Measurements from ENCODE around the gene CES3. TPM values are rescaled to one million over a fixed set of nuclear protein-coding genes. Genes with fewer than 3 reads are reported as not detected.

CES3 gene
- total and polyA plus RNA-seq, 3 donors from 2014 or later = 1.5 to 4.5 (median 4.1) TPM

DNA sequence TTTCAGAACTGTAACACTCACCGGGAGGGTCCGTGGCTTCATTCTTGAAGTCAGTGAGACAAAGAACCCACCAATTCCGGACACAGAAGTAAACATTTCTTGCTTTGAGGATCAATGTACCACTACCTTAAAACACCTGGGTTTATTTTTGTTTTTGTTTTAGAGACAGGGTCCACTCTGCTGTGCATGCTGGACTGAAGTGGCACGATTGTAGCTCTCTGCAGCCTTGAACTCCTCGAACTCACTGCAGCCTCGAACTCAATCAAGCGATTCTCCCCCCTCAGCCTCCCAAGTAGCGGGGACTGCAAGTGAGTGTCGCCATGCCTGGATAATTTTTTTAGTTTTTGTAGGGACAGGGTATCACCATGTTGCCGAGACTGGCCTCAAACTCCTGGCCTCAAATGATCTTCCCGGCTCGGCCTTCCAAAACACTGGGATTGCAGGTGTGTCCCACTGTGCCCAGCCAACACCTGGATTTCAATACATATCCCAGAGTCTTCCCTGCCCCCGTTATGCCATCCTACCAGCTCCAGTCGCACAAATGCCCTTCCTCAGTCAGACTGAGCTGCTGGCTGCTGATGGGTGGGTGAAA lies 14.3 kb downstream of the CES3 start:
- no peak for DNase-seq
- no peak for TF ChIP-seq POLR2A (IDR thresholded peaks at IDR 0.05)
- TF ChIP-seq, protein P1, sequence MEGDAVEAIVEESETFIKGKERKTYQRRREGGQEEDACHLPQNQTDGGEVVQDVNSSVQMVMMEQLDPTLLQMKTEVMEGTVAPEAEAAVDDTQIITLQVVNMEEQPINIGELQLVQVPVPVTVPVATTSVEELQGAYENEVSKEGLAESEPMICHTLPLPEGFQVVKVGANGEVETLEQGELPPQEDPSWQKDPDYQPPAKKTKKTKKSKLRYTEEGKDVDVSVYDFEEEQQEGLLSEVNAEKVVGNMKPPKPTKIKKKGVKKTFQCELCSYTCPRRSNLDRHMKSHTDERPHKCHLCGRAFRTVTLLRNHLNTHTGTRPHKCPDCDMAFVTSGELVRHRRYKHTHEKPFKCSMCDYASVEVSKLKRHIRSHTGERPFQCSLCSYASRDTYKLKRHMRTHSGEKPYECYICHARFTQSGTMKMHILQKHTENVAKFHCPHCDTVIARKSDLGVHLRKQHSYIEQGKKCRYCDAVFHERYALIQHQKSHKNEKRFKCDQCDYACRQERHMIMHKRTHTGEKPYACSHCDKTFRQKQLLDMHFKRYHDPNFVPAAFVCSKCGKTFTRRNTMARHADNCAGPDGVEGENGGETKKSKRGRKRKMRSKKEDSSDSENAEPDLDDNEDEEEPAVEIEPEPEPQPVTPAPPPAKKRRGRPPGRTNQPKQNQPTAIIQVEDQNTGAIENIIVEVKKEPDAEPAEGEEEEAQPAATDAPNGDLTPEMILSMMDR (IDR thresholded peaks at IDR 0.05) = no peak
- no peak overlapping the region for H3K27ac ChIP-seq
- H3K36me3 ChIP-seq (ENCODE audit: low read depth, missing control alignments) = no peaks in the 10 kb centered on the region
- no peak overlapping the region for H3K4me3 ChIP-seq
- peaks cover 6% of the 10 kb centered on the region for H3K4me1 ChIP-seq
- 82 to 84% methylated on average over 14 of the region's 14 CpGs for WGBS, 2 donors
- no peaks in the 10 kb centered on the region for H3K9me3 ChIP-seq
- no peaks in the 10 kb centered on the region for H3K27me3 ChIP-seq
- intact Hi-C loops (cut with DNase I; ENCODE audit: low total_unique reads) = loop anchor here (5.0 kb wide), 1 partner anchor 182 kb away; the partner anchor contains the start of genes FBXL8 and TRADD

GRCh38 chr16:66976746-66977145 lies 15.7 kb downstream of the CES3 start:
- Histone ChIP-seq H3K27ac (no peak overlapping the region), H3K36me3 (ENCODE audit: low read depth, missing control alignments) (no peaks in the 10 kb centered on the region), H3K4me3 (no peak overlapping the region), H3K27me3 (no peaks in the 10 kb centered on the region), H3K9me3 (no peaks in the 10 kb centered on the region), H3K4me1 (peaks cover 6% of the 10 kb centered on the region)
- intact Hi-C loops (cut with DNase I; ENCODE audit: low total_unique reads) = loop anchor here (5.0 kb wide), 1 partner anchor 181 kb away; the partner anchor contains the start of genes FBXL8 and TRADD
- DNase-seq = no peak
- 65 to 73% methylated on average over 13 of the region's 13 CpGs for WGBS, 2 donors
- no peak for TF ChIP-seq POLR2A (IDR thresholded peaks at IDR 0.05)
- TF ChIP-seq, protein P1 (IDR thresholded peaks at IDR 0.05) = no peak

- intact Hi-C loops (cut with DNase I; ENCODE audit: low total_unique reads) = loop anchor here (5.0 kb wide), 1 partner anchor 180 kb away; the partner anchor contains the start of genes FBXL8 and TRADD
- Histone ChIP-seq H3K27me3 (no peaks in the 10 kb centered on the region), H3K4me3 (no peak overlapping the region), H3K36me3 (ENCODE audit: low read depth, missing control alignments) (no peaks in the 10 kb centered on the region), H3K4me1 (peaks cover 6% of the 10 kb centered on the region), H3K27ac (no peak overlapping the region), H3K9me3 (no peaks in the 10 kb centered on the region)
- WGBS, 2 donors = 20 to 40% methylated on average over 8 to 15 of the region's 15 CpGs
- TF ChIP-seq POLR2A (IDR thresholded peaks at IDR 0.05) = no peak
- TF ChIP-seq, protein P1 (IDR thresholded peaks at IDR 0.05) = peak; percentile 95 to 99 (median 98)
- peak; percentile 94 for DNase-seq
Observed at GRCh38 chr16:66977341-66978113, 16.5 kb downstream of the CES3 start.

DNA sequence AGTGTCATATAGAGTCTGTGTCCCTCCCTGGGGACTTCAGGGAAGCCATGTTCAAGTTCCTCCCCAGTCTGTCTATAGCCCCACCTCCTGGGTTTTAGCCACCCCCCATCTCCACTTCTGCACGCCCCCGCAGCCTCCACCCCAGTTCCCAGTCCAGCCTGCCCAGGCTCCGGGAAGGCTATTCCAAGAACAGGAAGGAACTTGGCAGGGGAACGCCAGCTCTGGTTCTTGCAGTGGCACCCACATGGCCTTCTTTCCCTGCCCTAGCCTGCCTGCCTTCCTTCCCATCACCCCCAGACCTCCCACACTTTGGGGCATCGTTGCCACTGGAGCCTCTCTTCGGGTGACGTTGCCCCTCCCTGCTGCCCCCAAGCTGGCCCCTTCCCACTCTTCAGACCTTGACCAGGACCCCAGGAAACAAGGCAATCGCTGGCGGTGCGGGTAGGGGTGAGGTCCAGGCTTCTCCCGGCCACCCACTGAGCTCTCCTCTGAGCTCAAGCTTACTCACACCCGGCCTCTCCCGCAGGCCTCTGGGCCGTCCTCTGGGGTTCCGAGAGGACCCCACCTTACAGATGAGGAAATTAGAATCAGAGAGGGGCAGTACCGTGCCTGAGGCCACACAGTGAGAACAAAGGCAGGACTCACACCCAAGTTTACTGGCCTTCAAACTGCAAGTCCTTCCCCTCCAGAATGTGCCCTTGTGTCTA lies 18.1 kb downstream of the CES3 start:
- no peak overlapping the region for H3K4me3 ChIP-seq
- TF ChIP-seq, protein P1 (IDR thresholded peaks at IDR 0.05) = no peak
- no peak for TF ChIP-seq POLR2A (IDR thresholded peaks at IDR 0.05)
- 41 to 76% methylated on average over 14 to 16 of the region's 16 CpGs for WGBS, 2 donors

More for the DNA sequence above, 18.1 kb downstream of the CES3 start:
- no peak overlapping the region for H3K27ac ChIP-seq
- no peaks in the 10 kb centered on the region for H3K27me3 ChIP-seq
- no peaks in the 10 kb centered on the region for H3K36me3 ChIP-seq (ENCODE audit: low read depth, missing control alignments)
- peak; percentile 56 for DNase-seq
- no peaks in the 10 kb centered on the region for H3K9me3 ChIP-seq
- peaks cover 6% of the 10 kb centered on the region for H3K4me1 ChIP-seq
- intact Hi-C loops (cut with DNase I; ENCODE audit: low total_unique reads) = loop anchor here (5.0 kb wide), 1 partner anchor 178 kb away; the partner anchor contains the start of genes FBXL8 and TRADD

All from testis (tissue), 3 donors.